GM12878 (cell line): ENCODE data around the gene FAM53B. TPM values are rescaled to one million over a fixed set of nuclear protein-coding genes. Genes with fewer than 3 reads are reported as not detected.

Source experiments
- ATAC-seq: fragments of 200-7000 bp; cut with Tn5 transposase; 3 replicates; pipeline ENCODE4 v1.9.1; 2020; ENCODE audit warnings: mild to moderate bottlenecking, moderate library complexity
- BruUV-seq: library from RNA; stranded (reverse); fragments of 400-500 nt; replicated peaks from 2 replicates; lab custom pipeline; 2021; lab: Mats Ljungman, UMichigan
- CTCF ChIA-PET: fragments of 300-600 bp; sonication (Branson Sonifier 250); formaldehyde crosslinking; extraction: SDS; loops from one replicate; lab custom pipeline; 2021; ENCODE audit warnings: inconsistent platforms; lab: Yijun Ruan, JAX
- POLR2A ChIA-PET: fragments of 350-600 bp; formaldehyde crosslinking; extraction: SDS; loops from one replicate; lab custom pipeline; 2021; ENCODE audit warnings: inconsistent platforms; lab: Charles Lee
- RAD21 ChIA-PET: fragments of 300-600 bp; sonication (Branson Sonifier 250); formaldehyde crosslinking; loops from one replicate; lab custom pipeline; 2023; ENCODE audit warnings: antibody characterized with exemption; ENCODE audit not compliant: unreplicated experiment; lab: Charles Lee
- SMC1A ChIA-PET: fragments of 300-600 bp; sonication (Branson Sonifier 250); formaldehyde crosslinking; loops from one replicate; lab custom pipeline; 2023; ENCODE audit not compliant: unreplicated experiment, uncharacterized antibody; lab: Charles Lee
- DNase-seq: peaks from one replicate; pipeline ENCODE4 v3.0.0-alpha.2; 2011; ENCODE audit warnings: low read depth, low spot score
- FAIRE-seq: peaks from 3 replicates; lab custom pipeline; 2011; peaks lifted over from hg19 to GRCh38; lab: Jason Lieb, UNC
- H2AFZ ChIP-seq: 2 replicates; pipeline ENCODE4 v1.6.0; 2011; ENCODE audit warnings: low read depth, low read length, control low read depth; ENCODE audit not compliant: control insufficient read depth
- H3K27ac ChIP-seq: 2 replicates; pipeline ENCODE4 v1.5.1; 2011; ENCODE audit warnings: control low read depth; ENCODE audit not compliant: control insufficient read depth, insufficient read depth
- H3K27me3 ChIP-seq, 2 experiments: replicated peaks in 1 of 2; 2 replicates each; pipeline versions ENCODE4 v1.6.0 to v1.6.1; 2011; ENCODE audit warnings: low read length in 1 of 2; ENCODE audit not compliant: control insufficient read depth in 2 of 2, insufficient read depth in 2 of 2
- H3K36me3 ChIP-seq, 2 experiments: 2 replicates each; pipeline ENCODE4 v1.5.1; 2011; ENCODE audit warnings: low read length in 1 of 2; ENCODE audit not compliant: control insufficient read depth in 2 of 2, insufficient read depth in 2 of 2
- H3K4me1 ChIP-seq: 2 replicates; pipeline ENCODE4 v1.6.1; 2011; ENCODE audit warnings: mild to moderate bottlenecking, low read length, moderate library complexity, mixed read lengths; ENCODE audit not compliant: control insufficient read depth, insufficient read depth
- H3K4me2 ChIP-seq: 2 replicates; pipeline ENCODE4 v1.6.0; 2011; ENCODE audit warnings: control low read depth; ENCODE audit not compliant: control insufficient read depth, insufficient read depth
- H3K4me3 ChIP-seq: fragments of 200-600 bp; sonication (generic); 2 replicates; pipeline ENCODE4 v1.5.1; 2016
- H3K79me2 ChIP-seq: 2 replicates; pipeline ENCODE4 v1.6.0; 2011; ENCODE audit warnings: low read length; ENCODE audit not compliant: control insufficient read depth, insufficient read depth
- H3K9ac ChIP-seq: 2 replicates; pipeline ENCODE4 v1.8.0; 2011; ENCODE audit warnings: low read length, control low read depth, mixed read lengths; ENCODE audit not compliant: control insufficient read depth, insufficient read depth
- H3K9me3 ChIP-seq: replicated peaks from 3 replicates; pipeline ENCODE4 v1.5.1; 2011; ENCODE audit warnings: mild to moderate bottlenecking, low read length; ENCODE audit not compliant: control insufficient read depth, insufficient read depth
- H4K20me1 ChIP-seq: 2 replicates; pipeline ENCODE4 v1.6.0; 2011; ENCODE audit not compliant: control insufficient read depth, insufficient read depth
- BRCA1 ChIP-seq: IDR thresholded peaks from 2 replicates; pipeline ENCODE4 v1.6.1; 2011; ENCODE audit warnings: low read depth, low read length, improper control_type of control experiment
- GABPA ChIP-seq: IDR thresholded peaks from 2 replicates; pipeline ENCODE4 v1.6.1; 2014; ENCODE audit warnings: antibody characterized with exemption, low read depth, mild to moderate bottlenecking, inconsistent platforms
- HDAC6 ChIP-seq: fragments of 200-600 bp; sonication (generic); IDR thresholded peaks from one replicate; pipeline ENCODE4 v1.8.0; 2017; ENCODE audit warnings: antibody characterized with exemption; ENCODE audit not compliant: unreplicated experiment
- HDGF ChIP-seq: fragments of 450-650 bp; IDR thresholded peaks from 2 replicates; pipeline ENCODE4 v1.6.1; 2016; ENCODE audit warnings: antibody characterized with exemption
- MTA2 ChIP-seq: fragments of 450-650 bp; IDR thresholded peaks from 2 replicates; pipeline ENCODE4 v1.6.1; 2016; ENCODE audit warnings: low read depth, mild to moderate bottlenecking, moderate library complexity
- PML ChIP-seq: IDR thresholded peaks from 2 replicates; pipeline ENCODE4 v1.6.1; 2012; ENCODE audit warnings: low read length, inconsistent platforms
- WGBS: methylation state at CpG from one replicate; pipeline ENCODE4 v1.1.6; 2016; ENCODE audit warnings: low lambda C conversion rate; ENCODE audit not compliant: insufficient replicate concordance, insufficient coverage; ENCODE audit errors: missing lambda C conversion rate; 5-methylcytosine and 5-hydroxymethylcytosine counted together
- in situ Hi-C: fragments of 300-500 bp; cut with MboI; formaldehyde crosslinking; loops from 9 replicates; pipeline ENCODE4 v1.14.3; 2018; ENCODE audit warnings: mixed read lengths
- intact Hi-C: fragments of 100-400 bp; cut with micrococcal nuclease; formaldehyde crosslinking; loops from one replicate; pipeline ENCODE4 v1.14.2; 2022; ENCODE audit not compliant: unreplicated experiment
- polyA plus RNA-seq, 11 experiments: library from polyadenylated mRNA; depleted of rRNA in 4 of 11; unstranded in 6 of 11; stranded (reverse) in 5 of 11; fragments of >200 nt; fragmentation: Nextera tagmentation in 4 of 11; fragmentation: Illumina TruSeq in 1 of 11; extraction: Ambion mirVana in 4 of 11; extraction: Trizol in 1 of 11; gene quantifications; 1 replicate in 1 of 11; 2 replicates in 10 of 11; pipeline versions ENCODE4 v1.2.1 to v1.2.3, GENCODE V29; 2011 to 2016; ENCODE audit warnings: inconsistent platforms in 2 of 11, missing spikeins in 2 of 11, low read depth in 1 of 11
- total RNA-seq, 4 experiments: library from RNA; depleted of rRNA in 3 of 4; stranded (reverse); fragments of >200 nt in 3 of 4; fragmentation: Illumina TruSeq in 1 of 4; extraction: Trizol in 1 of 4; gene quantifications; 2 replicates each; pipeline versions ENCODE4 v1.2.1 to v1.2.3, GENCODE V29; 2013 to 2021
- TF ChIP-seq, protein P1 (sequence below): fragments of 150-350 bp; IDR thresholded peaks from 2 replicates; pipeline ENCODE4 v1.6.1; 2014; ENCODE audit warnings: mild to moderate bottlenecking, low read depth, low read length
- TF ChIP-seq, protein P2 (sequence below): fragments of 450-650 bp; IDR thresholded peaks from 2 replicates; pipeline ENCODE4 v1.6.1; 2017; ENCODE audit warnings: mild to moderate bottlenecking, moderate library complexity

The FAM53B gene
- total and polyA plus RNA-seq, 10 of the 15 experiments (the other 5 are each of a cell fraction or from before 2014, with no cell fraction given), result 0.05 to 26.3 (median 8.1) TPM

DNA sequence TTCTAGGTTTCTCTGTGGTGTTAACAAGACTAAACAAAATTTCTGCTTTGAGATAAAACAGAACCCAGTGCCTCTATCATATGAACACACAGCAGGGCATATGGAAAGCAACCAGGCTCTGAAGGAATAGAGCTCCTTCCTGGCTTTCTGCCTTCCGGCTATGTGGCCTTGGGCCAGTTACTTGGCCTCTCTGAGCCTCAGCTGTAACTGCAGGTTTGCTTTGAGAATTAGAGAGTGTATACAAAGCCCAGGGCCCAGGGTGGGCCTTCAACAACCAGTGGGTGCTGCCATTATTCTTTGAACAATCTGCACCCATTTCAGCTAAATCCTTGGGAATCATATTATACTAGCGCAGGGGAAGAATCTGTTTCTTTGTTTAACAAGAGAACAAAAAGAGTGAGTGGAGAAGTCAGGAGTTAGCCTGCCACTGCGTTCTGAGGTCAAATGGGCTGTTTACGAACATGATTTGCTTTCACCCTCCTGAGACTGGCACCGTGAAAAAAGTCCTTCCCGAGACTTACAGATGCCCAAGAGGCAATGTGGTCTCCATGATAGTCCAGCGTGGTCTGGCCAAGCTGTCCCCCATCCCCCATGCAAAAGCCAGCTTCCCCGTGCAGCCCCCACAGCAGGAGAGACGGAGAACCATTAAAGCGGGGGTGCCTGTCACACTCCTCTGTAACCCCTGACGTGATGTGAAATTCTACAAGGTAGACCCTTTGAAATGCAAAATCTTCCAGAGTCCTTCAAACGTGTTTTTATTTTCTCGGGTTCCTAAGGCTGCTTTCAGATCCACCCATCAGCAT lies 4.9 kb downstream of the FAM53B start:
- H3K4me3 ChIP-seq, result peak overlapping the region; percentile 84
- intact Hi-C loops, result no loop called here
- CTCF ChIA-PET, result interaction anchor here (2.1 to 4.9 kb wide), 11 partner anchors 10 to 200 kb away, joined by 9 to 319 read pairs (median 44); no protein-coding TSS in a partner anchor
- H3K4me1 ChIP-seq, result peaks cover 57% of the 10 kb centered on the region
- H3K27ac ChIP-seq, result no peak overlapping the region
- peaks cover 54% of the 10 kb centered on the region for H3K79me2 ChIP-seq
- TSS peak; percentile 30 for BruUV-seq
- DNase-seq (no peak), FAIRE-seq (no peak), ATAC-seq (no peak)
- in situ Hi-C loops, result no loop called here
- H3K9ac ChIP-seq, result 0 out of 2 replicates have a peak overlapping the region, but pooled peaks have one; percentile 2
- POLR2A ChIA-PET, result interaction anchor here (1.0 to 4.9 kb wide), 5 partner anchors 9 to 49 kb away, joined by 3 to 134 read pairs (median 14); no protein-coding TSS in a partner anchor
- no peak for TF ChIP-seq HDGF
- H3K4me2 ChIP-seq, result peak overlapping the region; percentile 48
- no peaks in the 10 kb centered on the region for H3K9me3 ChIP-seq
- RAD21 ChIA-PET, result interaction anchor here (1.3 to 8.2 kb wide), 12 partner anchors 9 to 125 kb away, joined by 3 to 360 read pairs (median 18); partner anchors contain the start of gene EEF1AKMT2
- SMC1A ChIA-PET, result interaction anchor here (1.5 to 8.0 kb wide), 7 partner anchors 10 to 91 kb away, joined by 3 to 351 read pairs (median 56); no protein-coding TSS in a partner anchor
- WGBS, result 39% methylated on average over 13 of the region's 13 CpGs
- no peak overlapping the region for H2AFZ ChIP-seq
- peaks cover 0 to 1% of the 10 kb centered on the region in 2 experiments; a peak in 1 of 4 replicates for H3K36me3 ChIP-seq
- no peaks in the 10 kb centered on the region for H3K27me3 ChIP-seq
- H4K20me1 ChIP-seq, result no peaks in the 10 kb centered on the region; the same call in 1 of the 2 replicates

DNA sequence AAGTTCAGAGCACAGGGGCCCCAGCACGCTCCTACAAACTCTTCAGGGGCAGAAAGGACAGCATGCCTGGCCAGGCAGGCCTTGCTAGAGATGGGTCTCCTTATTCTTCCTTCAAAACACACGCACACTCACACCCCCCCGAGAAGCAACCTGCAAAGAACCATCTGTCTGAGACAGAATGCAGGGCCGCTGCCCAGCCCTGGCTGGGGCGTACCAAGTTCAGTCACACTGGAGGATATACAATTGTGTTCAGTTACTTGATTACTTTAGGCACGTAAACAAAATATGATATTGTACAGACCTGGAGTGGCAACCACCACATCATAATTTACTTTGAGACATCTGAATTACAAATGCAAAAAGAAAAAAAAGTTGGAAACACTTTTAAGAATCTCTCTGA lies 5.7 kb downstream of the FAM53B start:
- Histone ChIP-seq H3K4me2 (no peak overlapping the region), H3K79me2 (peaks cover 54% of the 10 kb centered on the region), H3K27me3 (no peaks in the 10 kb centered on the region), H2AFZ (no peak overlapping the region), H4K20me1 (no peaks in the 10 kb centered on the region; the same call in 1 of the 2 replicates), H3K4me3 (no peak overlapping the region), H3K9me3 (no peaks in the 10 kb centered on the region), H3K4me1 (peaks cover 66% of the 10 kb centered on the region), H3K9ac (no peak overlapping the region), H3K36me3 (peaks cover 0 to 1% of the 10 kb centered on the region in 2 experiments; a peak in 1 of 4 replicates), H3K27ac (no peak overlapping the region)
- WGBS, result 76% methylated on average over 6 of the region's 6 CpGs
- ATAC-seq, result no peak
- RAD21 ChIA-PET, result interaction anchor here (2.0 to 8.2 kb wide), 4 partner anchors 8 to 50 kb away, joined by 9 to 360 read pairs (median 90); no protein-coding TSS in a partner anchor
- CTCF ChIA-PET, result interaction anchor here (4.6 to 4.9 kb wide), 3 partner anchors 15 to 112 kb away, joined by 44 to 319 read pairs (median 106); no protein-coding TSS in a partner anchor
- DNase-seq, result no peak
- no TSS peak for BruUV-seq
- FAIRE-seq, result no peak
- in situ Hi-C loops (no loop called here), intact Hi-C loops (no loop called here)
- SMC1A ChIA-PET, result interaction anchor here (2.2 to 8.0 kb wide), 4 partner anchors 14 to 51 kb away, joined by 7 to 351 read pairs (median 94); no protein-coding TSS in a partner anchor
- TF ChIP-seq, protein P1, sequence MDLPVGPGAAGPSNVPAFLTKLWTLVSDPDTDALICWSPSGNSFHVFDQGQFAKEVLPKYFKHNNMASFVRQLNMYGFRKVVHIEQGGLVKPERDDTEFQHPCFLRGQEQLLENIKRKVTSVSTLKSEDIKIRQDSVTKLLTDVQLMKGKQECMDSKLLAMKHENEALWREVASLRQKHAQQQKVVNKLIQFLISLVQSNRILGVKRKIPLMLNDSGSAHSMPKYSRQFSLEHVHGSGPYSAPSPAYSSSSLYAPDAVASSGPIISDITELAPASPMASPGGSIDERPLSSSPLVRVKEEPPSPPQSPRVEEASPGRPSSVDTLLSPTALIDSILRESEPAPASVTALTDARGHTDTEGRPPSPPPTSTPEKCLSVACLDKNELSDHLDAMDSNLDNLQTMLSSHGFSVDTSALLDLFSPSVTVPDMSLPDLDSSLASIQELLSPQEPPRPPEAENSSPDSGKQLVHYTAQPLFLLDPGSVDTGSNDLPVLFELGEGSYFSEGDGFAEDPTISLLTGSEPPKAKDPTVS, result no peak
- no peak for TF ChIP-seq PML
- TF ChIP-seq HDAC6, result no peak
- TF ChIP-seq BRCA1, result no peak
- no peak for TF ChIP-seq MTA2
- no peak for TF ChIP-seq GABPA
- TF ChIP-seq, protein P2, sequence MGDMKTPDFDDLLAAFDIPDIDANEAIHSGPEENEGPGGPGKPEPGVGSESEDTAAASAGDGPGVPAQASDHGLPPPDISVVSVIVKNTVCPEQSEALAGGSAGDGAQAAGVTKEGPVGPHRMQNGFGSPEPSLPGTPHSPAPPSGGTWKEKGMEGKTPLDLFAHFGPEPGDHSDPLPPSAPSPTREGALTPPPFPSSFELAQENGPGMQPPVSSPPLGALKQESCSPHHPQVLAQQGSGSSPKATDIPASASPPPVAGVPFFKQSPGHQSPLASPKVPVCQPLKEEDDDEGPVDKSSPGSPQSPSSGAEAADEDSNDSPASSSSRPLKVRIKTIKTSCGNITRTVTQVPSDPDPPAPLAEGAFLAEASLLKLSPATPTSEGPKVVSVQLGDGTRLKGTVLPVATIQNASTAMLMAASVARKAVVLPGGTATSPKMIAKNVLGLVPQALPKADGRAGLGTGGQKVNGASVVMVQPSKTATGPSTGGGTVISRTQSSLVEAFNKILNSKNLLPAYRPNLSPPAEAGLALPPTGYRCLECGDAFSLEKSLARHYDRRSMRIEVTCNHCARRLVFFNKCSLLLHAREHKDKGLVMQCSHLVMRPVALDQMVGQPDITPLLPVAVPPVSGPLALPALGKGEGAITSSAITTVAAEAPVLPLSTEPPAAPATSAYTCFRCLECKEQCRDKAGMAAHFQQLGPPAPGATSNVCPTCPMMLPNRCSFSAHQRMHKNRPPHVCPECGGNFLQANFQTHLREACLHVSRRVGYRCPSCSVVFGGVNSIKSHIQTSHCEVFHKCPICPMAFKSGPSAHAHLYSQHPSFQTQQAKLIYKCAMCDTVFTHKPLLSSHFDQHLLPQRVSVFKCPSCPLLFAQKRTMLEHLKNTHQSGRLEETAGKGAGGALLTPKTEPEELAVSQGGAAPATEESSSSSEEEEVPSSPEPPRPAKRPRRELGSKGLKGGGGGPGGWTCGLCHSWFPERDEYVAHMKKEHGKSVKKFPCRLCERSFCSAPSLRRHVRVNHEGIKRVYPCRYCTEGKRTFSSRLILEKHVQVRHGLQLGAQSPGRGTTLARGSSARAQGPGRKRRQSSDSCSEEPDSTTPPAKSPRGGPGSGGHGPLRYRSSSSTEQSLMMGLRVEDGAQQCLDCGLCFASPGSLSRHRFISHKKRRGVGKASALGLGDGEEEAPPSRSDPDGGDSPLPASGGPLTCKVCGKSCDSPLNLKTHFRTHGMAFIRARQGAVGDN, result no peak
- POLR2A ChIA-PET, result interaction anchor here (1.1 to 4.9 kb wide), 4 partner anchors 10 to 50 kb away, joined by 3 to 134 read pairs (median 26); no protein-coding TSS in a partner anchor
